Epithelial cell of proximal tubule (primary cell): ENCODE measurements around the gene UBALD1. TPM values are rescaled to one million over a fixed set of nuclear protein-coding genes. Genes with fewer than 3 reads are reported as not detected.
A peak's percentile ranks its signal among the peaks of the same experiment; 100 is the strongest.

Experiments
- DNase-seq: peaks from one replicate; pipeline ENCODE4 v3.0.0-alpha.2; 2011; ENCODE audit warnings: low read depth
- H3K4me3 ChIP-seq: 2 replicates; pipeline ENCODE4 v1.5.1; 2011; ENCODE audit warnings: low read depth, mild to moderate bottlenecking, low read length
- total RNA-seq: library from RNA; depleted of rRNA; stranded (reverse); fragments of >200 nt; gene quantifications from 2 replicates; pipeline ENCODE4 v1.2.3, GENCODE V29; 2015
- TF ChIP-seq, protein P1 (sequence below): conservative IDR thresholded peaks from 2 replicates; pipeline ENCODE4 v1.5.1; 2012; ENCODE audit warnings: low read depth, mild to moderate bottlenecking, low read length

The UBALD1 gene
- total RNA-seq, 1 donor from 2014 or later: 9.2 TPM

DNA sequence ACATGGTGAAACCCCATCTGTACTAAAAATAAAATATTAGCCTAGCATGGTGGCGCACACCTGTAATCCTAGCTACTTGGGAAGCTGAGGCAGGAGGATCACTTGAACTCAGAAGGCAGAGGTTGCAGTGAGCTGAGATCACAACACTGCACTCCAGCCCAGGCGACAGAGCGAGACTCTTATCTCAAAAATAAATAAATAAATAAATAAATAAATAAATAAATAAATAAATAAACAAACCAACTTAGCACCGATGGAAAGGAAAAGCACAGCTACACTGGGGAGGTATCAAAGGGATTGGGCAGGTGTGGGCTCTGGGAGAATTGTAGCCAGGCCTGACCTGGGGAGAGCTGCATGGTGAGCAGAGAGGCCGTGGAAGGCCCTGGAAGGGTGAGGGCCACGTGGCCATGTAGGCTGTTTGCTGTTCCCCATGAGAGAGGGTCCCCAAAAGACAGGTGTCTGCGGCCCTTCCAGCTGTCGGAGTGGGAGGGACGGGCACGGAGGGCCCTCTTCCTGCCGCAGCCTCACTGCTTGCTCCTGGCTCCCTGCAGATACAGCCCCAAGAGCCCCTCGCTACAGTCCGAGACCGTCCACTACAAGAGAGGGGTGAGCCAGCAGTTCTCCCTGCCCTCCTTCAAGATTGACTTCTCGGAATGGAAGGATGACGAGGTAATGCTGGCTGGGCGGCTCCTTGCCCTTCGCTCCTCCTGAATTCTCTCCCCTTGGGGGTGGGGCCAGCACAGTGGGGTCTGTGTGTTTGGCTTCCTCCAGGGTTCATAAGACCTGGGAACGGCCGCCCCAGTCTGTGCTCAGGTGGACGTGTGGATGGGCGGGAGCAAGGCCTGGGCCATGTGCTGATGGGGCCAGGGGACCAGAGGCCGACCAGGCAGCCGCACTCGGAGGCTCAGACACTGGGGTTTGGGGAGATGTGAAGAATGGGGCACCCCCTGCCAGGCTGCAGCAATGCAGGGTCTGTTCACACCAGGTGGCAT lies 42.3 kb upstream of the UBALD1 start:
- TF ChIP-seq, protein P1, sequence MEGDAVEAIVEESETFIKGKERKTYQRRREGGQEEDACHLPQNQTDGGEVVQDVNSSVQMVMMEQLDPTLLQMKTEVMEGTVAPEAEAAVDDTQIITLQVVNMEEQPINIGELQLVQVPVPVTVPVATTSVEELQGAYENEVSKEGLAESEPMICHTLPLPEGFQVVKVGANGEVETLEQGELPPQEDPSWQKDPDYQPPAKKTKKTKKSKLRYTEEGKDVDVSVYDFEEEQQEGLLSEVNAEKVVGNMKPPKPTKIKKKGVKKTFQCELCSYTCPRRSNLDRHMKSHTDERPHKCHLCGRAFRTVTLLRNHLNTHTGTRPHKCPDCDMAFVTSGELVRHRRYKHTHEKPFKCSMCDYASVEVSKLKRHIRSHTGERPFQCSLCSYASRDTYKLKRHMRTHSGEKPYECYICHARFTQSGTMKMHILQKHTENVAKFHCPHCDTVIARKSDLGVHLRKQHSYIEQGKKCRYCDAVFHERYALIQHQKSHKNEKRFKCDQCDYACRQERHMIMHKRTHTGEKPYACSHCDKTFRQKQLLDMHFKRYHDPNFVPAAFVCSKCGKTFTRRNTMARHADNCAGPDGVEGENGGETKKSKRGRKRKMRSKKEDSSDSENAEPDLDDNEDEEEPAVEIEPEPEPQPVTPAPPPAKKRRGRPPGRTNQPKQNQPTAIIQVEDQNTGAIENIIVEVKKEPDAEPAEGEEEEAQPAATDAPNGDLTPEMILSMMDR: no peak
- no peak overlapping the region for H3K4me3 ChIP-seq
- no peak for DNase-seq

- TF ChIP-seq, protein P1: no peak
- DNase-seq: no peak
- H3K4me3 ChIP-seq: no peak overlapping the region
These were observed 41.5 kb upstream of the UBALD1 start for GRCh38 chr16:4656221-4656620.

GRCh38 chr16:4655801-4656200 lies 41.1 kb upstream of the UBALD1 start:
- no peak for DNase-seq
- TF ChIP-seq, protein P1: no peak
- H3K4me3 ChIP-seq: no peak overlapping the region

DNA sequence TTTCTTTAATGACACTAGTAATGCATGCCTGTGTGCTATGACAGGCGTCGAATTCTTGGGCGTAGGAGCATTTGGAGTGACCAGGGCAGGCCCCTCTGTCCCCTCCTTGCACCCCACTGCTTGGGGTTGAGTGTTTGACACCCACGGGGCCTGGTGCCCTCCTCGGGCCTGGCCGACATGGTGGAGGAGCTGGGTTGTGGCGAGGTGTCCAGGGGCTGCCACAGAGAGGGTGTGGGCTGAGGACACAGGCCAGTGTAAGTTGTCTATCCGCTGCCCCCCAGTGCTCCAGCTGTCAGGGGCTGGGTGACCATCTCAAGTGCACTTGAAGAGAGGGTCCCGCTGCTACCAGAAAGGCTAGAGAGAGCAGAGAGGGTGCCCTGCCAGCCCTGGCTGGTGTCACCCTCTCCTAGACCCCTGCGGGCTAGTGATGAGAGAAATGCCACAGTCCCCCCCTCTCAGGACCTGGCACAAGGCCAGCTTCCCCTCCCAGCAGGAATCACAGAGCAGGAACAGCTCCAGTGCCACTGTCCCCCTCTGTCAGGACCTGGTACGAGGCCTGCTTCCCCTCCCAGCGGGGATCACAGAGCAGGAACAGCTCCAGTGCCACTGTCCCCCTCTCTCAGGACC lies 40.4 kb upstream of the UBALD1 start:
- DNase-seq: no peak
- H3K4me3 ChIP-seq: no peak overlapping the region
- TF ChIP-seq, protein P1: no peak

GRCh38 chr16:4654011-4654963 lies 39.6 kb upstream of the UBALD1 start:
- no peak overlapping the region for H3K4me3 ChIP-seq
- TF ChIP-seq, protein P1: no peak
- DNase-seq: peak; percentile 44

DNA sequence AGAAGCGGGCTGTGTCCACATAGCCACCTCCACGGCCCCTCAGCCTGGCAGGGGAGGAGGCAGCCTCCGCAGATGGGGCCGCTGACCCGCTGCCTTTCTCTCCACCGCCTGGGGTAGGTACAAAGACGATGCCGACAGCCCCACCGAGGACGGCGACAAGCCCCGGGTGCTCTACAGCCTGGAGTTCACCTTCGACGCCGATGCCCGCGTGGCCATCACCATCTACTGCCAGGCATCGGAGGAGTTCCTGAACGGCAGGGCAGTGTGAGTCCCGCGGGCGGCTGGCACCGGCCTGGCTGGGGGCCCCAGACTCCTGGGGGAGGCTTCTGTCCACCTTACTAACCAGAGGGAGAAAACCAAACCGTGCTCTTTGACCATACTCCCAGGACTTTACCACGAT lies 37.9 kb upstream of the UBALD1 start:
- no peak overlapping the region for H3K4me3 ChIP-seq
- DNase-seq: no peak
- TF ChIP-seq, protein P1: no peak
